GM10266 (cell line): ENCODE measurements around the gene C19orf53.
"Not testable (repeated sequence)": the region's sequence is repeated elsewhere in the genome, so short reads cannot be mapped to it uniquely, and the experiment has no call there.

Experiments
- DNase-seq: peaks from one replicate; pipeline ENCODE4 v3.0.0; 2012; ENCODE audit errors: extremely low spot score
- TF ChIP-seq, protein P1 (sequence below): IDR thresholded peaks from 2 replicates; pipeline ENCODE4 v1.5.1; 2012; ENCODE audit warnings: mild to moderate bottlenecking, low read depth; ENCODE audit not compliant: control insufficient read depth, insufficient read depth; ENCODE audit errors: missing control alignments

C19orf53 gene

GRCh38 chr19:13778398-13778797 lies 4.1 kb downstream of the C19orf53 start:
- no peak for DNase-seq
- TF ChIP-seq, protein P1, sequence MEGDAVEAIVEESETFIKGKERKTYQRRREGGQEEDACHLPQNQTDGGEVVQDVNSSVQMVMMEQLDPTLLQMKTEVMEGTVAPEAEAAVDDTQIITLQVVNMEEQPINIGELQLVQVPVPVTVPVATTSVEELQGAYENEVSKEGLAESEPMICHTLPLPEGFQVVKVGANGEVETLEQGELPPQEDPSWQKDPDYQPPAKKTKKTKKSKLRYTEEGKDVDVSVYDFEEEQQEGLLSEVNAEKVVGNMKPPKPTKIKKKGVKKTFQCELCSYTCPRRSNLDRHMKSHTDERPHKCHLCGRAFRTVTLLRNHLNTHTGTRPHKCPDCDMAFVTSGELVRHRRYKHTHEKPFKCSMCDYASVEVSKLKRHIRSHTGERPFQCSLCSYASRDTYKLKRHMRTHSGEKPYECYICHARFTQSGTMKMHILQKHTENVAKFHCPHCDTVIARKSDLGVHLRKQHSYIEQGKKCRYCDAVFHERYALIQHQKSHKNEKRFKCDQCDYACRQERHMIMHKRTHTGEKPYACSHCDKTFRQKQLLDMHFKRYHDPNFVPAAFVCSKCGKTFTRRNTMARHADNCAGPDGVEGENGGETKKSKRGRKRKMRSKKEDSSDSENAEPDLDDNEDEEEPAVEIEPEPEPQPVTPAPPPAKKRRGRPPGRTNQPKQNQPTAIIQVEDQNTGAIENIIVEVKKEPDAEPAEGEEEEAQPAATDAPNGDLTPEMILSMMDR: no peak

DNA sequence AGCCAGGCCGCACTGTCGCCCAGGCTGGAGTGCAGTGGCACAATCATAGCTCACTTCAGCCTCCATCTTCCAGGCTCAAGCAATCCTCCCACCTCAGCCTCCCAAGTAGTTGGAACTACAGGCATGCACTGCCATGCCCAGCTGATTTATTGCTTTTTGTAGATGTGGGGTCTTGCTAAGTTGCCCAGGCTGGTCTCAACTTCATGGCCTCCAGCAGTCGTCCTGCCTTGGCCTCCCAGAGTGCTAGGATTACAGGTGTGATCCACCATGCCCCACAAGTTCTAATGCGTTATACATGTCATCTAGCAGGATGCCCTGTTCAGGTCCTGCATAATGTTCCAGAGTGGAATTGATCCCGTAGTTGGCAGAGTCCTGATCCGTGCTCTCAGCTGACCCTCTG lies 4.6 kb downstream of the C19orf53 start:
- TF ChIP-seq, protein P1: no peak
- no peak for DNase-seq

DNA sequence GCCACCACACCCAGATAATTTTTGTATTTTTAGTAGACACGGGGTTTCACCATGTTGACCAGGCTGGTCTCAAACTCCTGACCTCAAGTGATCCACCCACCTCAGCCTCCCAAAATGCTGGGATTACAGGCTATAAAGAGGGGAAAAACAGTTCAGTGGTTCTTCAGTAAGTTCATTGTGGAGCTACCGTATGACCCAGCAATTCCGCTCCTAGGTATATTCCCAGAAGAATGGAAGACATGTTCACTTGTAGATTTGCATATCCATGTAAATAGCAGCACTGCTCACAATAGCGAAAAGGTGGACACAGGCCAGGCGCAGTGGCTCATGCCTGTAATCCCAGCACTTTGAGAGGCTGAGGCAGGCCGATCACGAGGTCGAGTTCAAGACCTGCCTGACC lies 5.5 kb downstream of the C19orf53 start:
- DNase-seq: not testable (repeated sequence)

DNA sequence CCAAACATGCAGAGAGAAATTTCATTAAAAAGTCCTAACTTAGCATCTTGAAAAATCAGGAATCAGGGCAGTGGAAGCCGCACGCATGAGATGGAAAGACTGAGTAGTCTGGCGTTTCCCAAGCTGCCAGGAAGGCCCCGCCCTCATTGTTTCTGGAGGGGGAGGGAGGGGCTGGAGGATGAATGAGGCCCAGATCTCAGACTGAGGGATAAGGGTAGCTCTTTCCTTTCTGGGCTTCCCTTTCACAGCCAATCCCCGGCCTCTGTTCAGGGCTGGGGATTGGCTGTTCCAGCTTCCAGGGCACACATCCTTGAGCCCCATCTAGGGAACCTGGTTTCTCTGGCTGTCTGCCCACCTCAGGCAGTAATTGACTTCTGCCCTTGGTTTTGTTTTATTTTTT lies 7.3 kb downstream of the C19orf53 start:
- TF ChIP-seq, protein P1: no peak
- no peak for DNase-seq

- TF ChIP-seq, protein P1: no peak
- DNase-seq: no peak
Measured at GRCh38 chr19:13782537-13782936, 8.3 kb downstream of the C19orf53 start.

GRCh38 chr19:13783565-13784500 lies 9.6 kb downstream of the C19orf53 start:
- DNase-seq: no peak
- TF ChIP-seq, protein P1: no peak

DNA sequence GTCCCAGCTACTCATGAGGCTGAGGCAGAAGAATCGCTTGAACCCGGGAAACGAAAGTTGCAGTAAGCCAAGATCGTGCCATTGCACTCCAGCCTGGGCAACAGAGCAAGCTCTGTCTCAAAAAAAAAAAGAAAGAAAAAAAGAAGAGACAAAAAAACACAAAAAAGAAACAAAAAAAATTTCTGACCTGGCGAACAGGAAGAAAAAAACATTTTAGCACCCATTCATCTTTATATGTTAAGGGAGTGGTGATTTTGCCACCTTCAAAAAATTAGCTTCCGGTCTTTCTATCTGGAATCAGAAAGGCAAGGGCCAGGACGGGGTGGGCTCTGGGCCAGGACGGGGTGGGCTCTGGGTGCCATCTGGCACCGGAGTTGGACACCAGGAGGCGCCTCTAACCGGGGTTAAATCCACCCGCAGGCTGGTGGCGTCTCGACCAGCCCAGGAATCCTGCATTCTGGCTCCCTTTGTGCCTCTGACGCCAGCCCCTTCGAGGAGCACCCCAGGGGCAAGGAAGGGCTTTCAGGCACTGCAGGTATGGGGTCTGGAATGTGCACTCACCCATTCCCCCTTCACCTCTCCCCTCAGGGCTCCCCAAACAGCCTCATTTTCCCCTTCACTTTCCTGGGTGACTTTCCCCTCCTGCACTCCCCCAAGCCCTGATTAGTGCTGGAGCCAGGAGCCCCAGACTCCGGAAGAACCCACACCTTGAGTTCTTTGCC lies 10.6 kb downstream of the C19orf53 start:
- TF ChIP-seq, protein P1: peak; percentile 57
- DNase-seq: peak; percentile 48
